ENCODE results near the gene PROSER3.

DNA sequence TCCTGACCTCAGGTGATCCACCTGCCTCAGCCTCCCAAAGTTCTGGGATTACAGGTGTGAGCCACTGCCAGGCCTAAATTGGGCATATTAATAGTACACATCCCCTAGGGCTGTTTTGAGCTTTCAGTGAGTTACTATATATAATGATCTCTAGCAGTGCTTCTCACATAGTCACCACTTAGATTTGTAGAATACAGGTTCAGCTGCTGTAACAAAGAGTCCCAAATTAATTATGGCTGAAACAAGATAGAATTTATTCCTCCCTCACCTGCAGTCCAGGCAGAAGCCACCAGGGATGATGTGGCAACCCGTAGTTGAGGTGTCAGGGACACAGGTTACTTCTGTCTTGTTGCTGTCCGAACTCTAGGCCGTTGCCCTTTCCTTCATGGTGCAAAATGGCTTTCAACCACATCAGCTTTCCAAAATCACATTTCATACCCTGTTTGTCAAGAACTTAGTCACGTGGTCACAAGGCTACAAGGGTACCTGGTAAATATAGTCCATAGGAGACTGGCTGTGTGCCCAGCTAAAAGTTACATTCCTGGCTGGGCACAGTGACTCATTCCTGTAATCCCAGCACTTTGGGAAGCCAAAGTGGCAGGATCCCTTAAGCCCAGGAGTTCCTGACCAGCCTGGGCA is 2.9 kb downstream of the PROSER3 start:
- TF ChIP-seq POLR2A (IDR thresholded peaks at IDR 0.05; ENCODE audit: low read depth, low read length) (no peak), EZH2 (IDR thresholded peaks at IDR 0.05; ENCODE audit: borderline replicate concordance, low read depth, low read length, severe bottlenecking) (no peak), POLR2AphosphoS5 (IDR thresholded peaks at IDR 0.05; ENCODE audit: insufficient read depth, low read depth, low read length) (no peak), JUN (IDR thresholded peaks at IDR 0.05; ENCODE audit: borderline replicate concordance, insufficient read depth, insufficient read length, low read depth) (no peak)
- TF ChIP-seq, protein P1, sequence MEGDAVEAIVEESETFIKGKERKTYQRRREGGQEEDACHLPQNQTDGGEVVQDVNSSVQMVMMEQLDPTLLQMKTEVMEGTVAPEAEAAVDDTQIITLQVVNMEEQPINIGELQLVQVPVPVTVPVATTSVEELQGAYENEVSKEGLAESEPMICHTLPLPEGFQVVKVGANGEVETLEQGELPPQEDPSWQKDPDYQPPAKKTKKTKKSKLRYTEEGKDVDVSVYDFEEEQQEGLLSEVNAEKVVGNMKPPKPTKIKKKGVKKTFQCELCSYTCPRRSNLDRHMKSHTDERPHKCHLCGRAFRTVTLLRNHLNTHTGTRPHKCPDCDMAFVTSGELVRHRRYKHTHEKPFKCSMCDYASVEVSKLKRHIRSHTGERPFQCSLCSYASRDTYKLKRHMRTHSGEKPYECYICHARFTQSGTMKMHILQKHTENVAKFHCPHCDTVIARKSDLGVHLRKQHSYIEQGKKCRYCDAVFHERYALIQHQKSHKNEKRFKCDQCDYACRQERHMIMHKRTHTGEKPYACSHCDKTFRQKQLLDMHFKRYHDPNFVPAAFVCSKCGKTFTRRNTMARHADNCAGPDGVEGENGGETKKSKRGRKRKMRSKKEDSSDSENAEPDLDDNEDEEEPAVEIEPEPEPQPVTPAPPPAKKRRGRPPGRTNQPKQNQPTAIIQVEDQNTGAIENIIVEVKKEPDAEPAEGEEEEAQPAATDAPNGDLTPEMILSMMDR (IDR thresholded peaks at IDR 0.05; ENCODE audit: extremely low read depth in 1 of 2, insufficient read depth in 1 of 2, low read depth in 1 of 2, low read length in 2 of 2): no peak
